Peyer's patch (tissue), 4 donors: ENCODE measurements around the gene ERC2. TPM values are rescaled to one million over a fixed set of nuclear protein-coding genes. Genes with fewer than 3 reads are reported as not detected.

Experiments
- DNase-seq, 3 donors: peaks; one replicate each; pipeline ENCODE4 v3.0.0-alpha.2; 2017 to 2019
- H3K27ac ChIP-seq, 4 donors: fragments of 200-600 bp; sonication (generic); one replicate each; pipeline ENCODE4 v1.5.1; 2016 to 2019
- H3K27me3 ChIP-seq, 2 donors: fragments of 200-600 bp; sonication (generic); one replicate each; pipeline ENCODE4 v1.5.1; 2019
- H3K36me3 ChIP-seq, 3 donors: fragments of 200-600 bp; sonication (generic); one replicate each; pipeline ENCODE4 v1.5.1; 2016 to 2019
- H3K4me1 ChIP-seq, 4 donors: fragments of 200-600 bp; sonication (generic); one replicate each; pipeline ENCODE4 v1.5.1; 2016 to 2019
- H3K4me3 ChIP-seq, 4 donors: fragments of 200-600 bp; sonication (generic); 1 replicate in 3 of 4; 2 replicates in 1 of 4; pipeline ENCODE4 v1.5.1; 2016 to 2019; ENCODE audit warnings: mild to moderate bottlenecking in 1 of 4
- H3K9me3 ChIP-seq, 4 donors: fragments of 200-600 bp; sonication (generic); one replicate each; pipeline ENCODE4 v1.5.1; 2016 to 2019; ENCODE audit warnings: mild to moderate bottlenecking in 1 of 4
- CTCF ChIP-seq, 6 experiments: fragments of 450-650 bp in 4 of 6; fragments of 200-600 bp in 2 of 6; sonication (generic) in 1 of 6; IDR thresholded peaks; one replicate each; pipeline ENCODE4 v1.5.1; 2017 to 2019; ENCODE audit warnings: antibody characterized with exemption in 6 of 6, mild to moderate bottlenecking in 3 of 6, moderate library complexity in 1 of 6
- POLR2A ChIP-seq, 2 donors: fragments of 450-650 bp; IDR thresholded peaks; one replicate each; pipeline ENCODE4 v1.5.1; 2017; ENCODE audit warnings: antibody characterized with exemption in 2 of 2, mild to moderate bottlenecking in 2 of 2, moderate library complexity in 2 of 2
- total RNA-seq, 4 donors: library from RNA; depleted of rRNA; stranded (reverse); fragments of >200 nt; gene quantifications; one replicate each; pipeline ENCODE4 v1.1.0, GENCODE V29; 2016

Gene ERC2
- total RNA-seq, 4 donors from 2014 or later: 0.18 to 0.83 TPM; not detected in 2

- peak overlapping the region in 2 of 4 donors; percentile 18 to 32 for H3K27ac ChIP-seq
- H3K9me3 ChIP-seq: no peaks in the 10 kb centered on the region
- no peaks in the 10 kb centered on the region for H3K27me3 ChIP-seq
- no peaks in the 10 kb centered on the region for H3K36me3 ChIP-seq
- TF ChIP-seq CTCF (IDR thresholded peaks at IDR 0.05) (no peak), POLR2A (IDR thresholded peaks at IDR 0.05) (no peak)
- H3K4me3 ChIP-seq: peak overlapping the region in 3 of 4 donors; percentile 20 to 43 (median 33)
- peaks cover 0 to 28% (median 0%) of the 10 kb centered on the region in 4 donors for H3K4me1 ChIP-seq
- DNase-seq: no peak
Observed at GRCh38 chr3:55481744-55482495, 986.3 kb downstream of the ERC2 start.

- H3K27ac ChIP-seq: peak overlapping the region in 2 of 4 donors; percentile 32 to 35
- TF ChIP-seq POLR2A (IDR thresholded peaks at IDR 0.05) (no peak), CTCF (IDR thresholded peaks at IDR 0.05) (no peak)
- peak overlapping the region in 3 of 4 donors; percentile 20 to 43 (median 33) for H3K4me3 ChIP-seq
- no peaks in the 10 kb centered on the region for H3K27me3 ChIP-seq
- no peaks in the 10 kb centered on the region for H3K9me3 ChIP-seq
- no peak for DNase-seq
- H3K36me3 ChIP-seq: no peaks in the 10 kb centered on the region
- H3K4me1 ChIP-seq: peaks cover 0 to 24% (median 0%) of the 10 kb centered on the region in 4 donors
Observed at GRCh38 chr3:55480911-55481743, 987.1 kb downstream of the ERC2 start.

- Histone ChIP-seq H3K4me3 (no peak overlapping the region), H3K9me3 (no peaks in the 10 kb centered on the region), H3K36me3 (no peaks in the 10 kb centered on the region), H3K4me1 (peaks cover 0 to 14% (median 0%) of the 10 kb centered on the region in 4 donors), H3K27ac (no peak overlapping the region), H3K27me3 (no peaks in the 10 kb centered on the region)
- TF ChIP-seq POLR2A (IDR thresholded peaks at IDR 0.05) (no peak), CTCF (IDR thresholded peaks at IDR 0.05) (no peak)
- DNase-seq: no peak
Observed at GRCh38 chr3:55477306-55478303, 990.7 kb downstream of the ERC2 start.

- no peak for TF ChIP-seq CTCF (IDR thresholded peaks at IDR 0.05)
- no peak for TF ChIP-seq POLR2A (IDR thresholded peaks at IDR 0.05)
- H3K27ac ChIP-seq: no peak overlapping the region
- no peaks in the 10 kb centered on the region for H3K36me3 ChIP-seq
- no peaks in the 10 kb centered on the region for H3K9me3 ChIP-seq
- peaks cover 0 to 6% (median 0%) of the 10 kb centered on the region in 4 donors for H3K4me1 ChIP-seq
- no peak for DNase-seq
- H3K4me3 ChIP-seq: no peak overlapping the region
- H3K27me3 ChIP-seq: no peaks in the 10 kb centered on the region
Observed at GRCh38 chr3:55476515-55476914, 991.8 kb downstream of the ERC2 start.

- no peaks in the 10 kb centered on the region for H3K9me3 ChIP-seq
- no peaks in the 10 kb centered on the region for H3K4me1 ChIP-seq
- no peak for TF ChIP-seq POLR2A (IDR thresholded peaks at IDR 0.05)
- no peak for TF ChIP-seq CTCF (IDR thresholded peaks at IDR 0.05)
- no peaks in the 10 kb centered on the region for H3K36me3 ChIP-seq
- no peak for DNase-seq
- no peak overlapping the region for H3K27ac ChIP-seq
- H3K27me3 ChIP-seq: no peaks in the 10 kb centered on the region
- H3K4me3 ChIP-seq: no peak overlapping the region
Observed at GRCh38 chr3:55474213-55474632, 994.0 kb downstream of the ERC2 start.
